GM23338 (cell line): Measurements from ENCODE around the gene DRAM1. TPM values are rescaled to one million over a fixed set of nuclear protein-coding genes. Genes with fewer than 3 reads are reported as not detected.

Source experiments
- CTCF ChIP-seq, 2 experiments: fragments of 200-600 bp in 1 of 2; sonication (generic) in 1 of 2; conservative IDR thresholded peaks; 2 replicates each; pipeline versions ENCODE4 v1.5.1 to v1.6.1; 2016 to 2017; ENCODE audit warnings: antibody characterized with exemption in 2 of 2, low read depth in 2 of 2, mild to moderate bottlenecking in 2 of 2, moderate library complexity in 1 of 2
- ETS1 ChIP-seq: IDR thresholded peaks from 2 replicates; pipeline ENCODE4 v1.6.1; 2016; ENCODE audit warnings: antibody characterized with exemption
- EZH2phosphoT487 ChIP-seq: fragments of 200-600 bp; sonication (generic); IDR thresholded peaks from one replicate; pipeline ENCODE4 v1.8.1; 2018; ENCODE audit warnings: antibody characterized with exemption; ENCODE audit not compliant: unreplicated experiment
- NANOG ChIP-seq: IDR thresholded peaks from 2 replicates; pipeline ENCODE4 v1.6.1; 2016; ENCODE audit warnings: antibody characterized with exemption, borderline replicate concordance
- POLR2AphosphoS5 ChIP-seq: IDR thresholded peaks from 2 replicates; pipeline ENCODE4 v1.6.1; 2016; ENCODE audit warnings: antibody characterized with exemption, low read depth
- STAT1 ChIP-seq: IDR thresholded peaks from one replicate; pipeline ENCODE4 v1.6.1; 2016; ENCODE audit warnings: antibody characterized with exemption; ENCODE audit not compliant: unreplicated experiment
- ZNF114 ChIP-seq: fragments of 250-450 bp; sonication (Bioruptor Pico); IDR thresholded peaks from 2 replicates; pipeline ENCODE4 v1.5.0; 2020; ENCODE audit warnings: mild to moderate bottlenecking, moderate library complexity
- ZNF331 ChIP-seq: fragments of 250-450 bp; sonication (Bioruptor Pico); IDR thresholded peaks from 2 replicates; pipeline ENCODE4 v1.5.0; 2020; ENCODE audit warnings: low read depth, mild to moderate bottlenecking, moderate library complexity
- ZNF462 ChIP-seq: fragments of 250-450 bp; sonication (Bioruptor Pico); IDR thresholded peaks from 2 replicates; pipeline ENCODE4 v1.5.0; 2020; ENCODE audit warnings: mild to moderate bottlenecking, moderate library complexity
- polyA plus RNA-seq: library from polyadenylated mRNA; unstranded; fragments of >200 nt; fragmentation: Nextera tagmentation; extraction: Ambion mirVana; gene quantifications from 2 replicates; pipeline ENCODE4 v1.2.1, GENCODE V29; 2016
- total RNA-seq: library from RNA; depleted of rRNA; stranded (reverse); fragments of >200 nt; shearing (Covaris generic); gene quantifications from 2 replicates; pipeline ENCODE4 v1.2.3, GENCODE V29; 2014

Gene DRAM1
- total and polyA plus RNA-seq, 2 experiments from 2014 or later: 5.7 to 8.5 TPM

GRCh38 chr12:101889211-101889752, 11.9 kb downstream of the DRAM1 start (continued):
- TF ChIP-seq ZNF462 (CRISPR knock-in tag) (no peak), POLR2AphosphoS5 (no peak), ZNF114 (no peak), ZNF331 (CRISPR knock-in tag) (no peak), ETS1 (no peak), NANOG (no peak), CTCF (conservative IDR thresholded peaks at IDR 0.05; ENCODE audit: low read depth in 2 of 2) (no peak), STAT1 (no peak), EZH2phosphoT487 (no peak)
